ENCODE measurements around the gene CBY2. TPM values are rescaled to one million over a fixed set of nuclear protein-coding genes. Genes with fewer than 3 reads are reported as not detected.

Gene CBY2
- total RNA-seq, 2 donors from 2014 or later, result not detected

DNA sequence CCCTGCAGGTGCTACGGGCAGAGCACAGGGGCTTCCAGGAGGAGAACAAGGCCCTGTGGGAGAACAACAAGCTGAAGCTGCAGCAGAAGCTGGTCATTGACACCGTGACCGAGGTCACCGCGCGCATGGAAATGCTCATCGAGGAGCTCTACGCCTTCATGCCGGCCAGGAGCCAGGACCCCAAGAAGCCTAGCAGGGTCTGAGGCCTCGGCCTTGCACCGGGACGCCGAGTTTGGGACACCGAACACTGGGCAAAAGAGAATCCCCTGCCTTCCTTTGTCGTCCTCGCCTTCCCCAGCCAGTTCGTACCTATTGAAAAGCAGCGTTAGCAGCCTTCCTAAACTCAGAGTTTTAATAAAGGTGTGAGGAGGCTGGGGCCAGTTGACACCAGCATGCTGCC, 12.1 kb downstream of the CBY2 start:
- 94 to 96% methylated on average over 14 to 15 of the region's 18 CpGs for WGBS, 2 donors
- no peak for TF ChIP-seq POLR2A (IDR thresholded peaks at IDR 0.05)
- no peak for TF ChIP-seq CTCF (IDR thresholded peaks at IDR 0.05)
- H3K36me3 ChIP-seq (replicated peaks in 1 of 2; ENCODE audit: insufficient read depth in 1 of 2, low read depth in 2 of 2), result no peaks in the 10 kb centered on the region
- no peaks in the 10 kb centered on the region for H3K9me3 ChIP-seq
- intact Hi-C loops (cut with DNase I), result no loop called here
- H3K4me3 ChIP-seq, result no peak overlapping the region
- H3K27ac ChIP-seq, result no peak overlapping the region
- no peaks in the 10 kb centered on the region for H3K27me3 ChIP-seq
- ATAC-seq, result no peak
- no peak for DNase-seq
- H3K4me1 ChIP-seq, result peaks cover 12% of the 10 kb centered on the region

DNA sequence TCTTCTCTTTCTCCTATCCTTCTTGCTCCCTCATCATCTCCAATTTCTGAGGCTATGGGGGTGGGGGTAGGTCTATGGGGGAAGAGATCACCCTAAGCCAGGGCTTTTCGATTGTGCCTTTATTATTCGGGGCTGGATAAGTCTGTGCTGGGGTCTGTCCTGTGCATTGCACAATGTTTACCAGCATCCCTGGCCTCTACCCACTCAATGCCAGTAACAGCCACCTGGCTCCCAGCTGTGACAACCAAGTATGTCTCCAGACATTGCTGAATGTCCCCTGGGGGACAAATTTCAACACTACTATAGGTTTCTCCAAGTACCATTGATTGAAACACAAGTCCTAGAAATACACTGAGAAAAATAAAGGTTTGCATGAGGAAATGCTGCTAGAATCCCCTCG, 13.2 kb downstream of the CBY2 start:
- TF ChIP-seq POLR2A (IDR thresholded peaks at IDR 0.05) (no peak), CTCF (IDR thresholded peaks at IDR 0.05) (no peak)
- ATAC-seq, result no peak
- WGBS, 2 donors, result 80 to 92% methylated on average over 3 of the region's 3 CpGs
- Histone ChIP-seq H3K27me3 (no peaks in the 10 kb centered on the region), H3K9me3 (no peaks in the 10 kb centered on the region), H3K4me3 (no peak overlapping the region), H3K27ac (no peak overlapping the region), H3K4me1 (peaks cover 12% of the 10 kb centered on the region), H3K36me3 (replicated peaks in 1 of 2; ENCODE audit: insufficient read depth in 1 of 2, low read depth in 2 of 2) (no peaks in the 10 kb centered on the region)
- intact Hi-C loops (cut with DNase I), result no loop called here
- DNase-seq, result no peak

DNA sequence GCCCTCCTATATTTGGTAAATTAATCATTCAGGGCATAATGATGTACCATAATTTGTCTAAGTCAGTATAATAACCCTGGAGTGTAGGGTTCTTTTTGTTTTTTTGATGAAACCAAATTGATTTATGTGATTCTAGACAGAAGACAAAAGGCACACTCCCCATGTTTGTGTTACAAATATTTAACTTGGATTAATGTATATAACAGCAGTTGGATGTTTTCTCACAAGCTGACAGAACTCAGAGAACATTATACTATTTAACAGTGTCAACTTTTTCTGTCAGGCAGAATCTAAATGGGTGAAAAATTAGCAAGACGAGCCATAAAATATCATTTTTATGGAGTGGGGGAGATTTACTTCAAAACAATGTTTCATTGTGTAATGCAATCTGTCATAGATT, 15.2 kb downstream of the CBY2 start:
- 11 to 16% methylated on average over 1 of the region's 1 CpG for WGBS, 2 donors
- Histone ChIP-seq H3K27ac (no peak overlapping the region), H3K27me3 (no peaks in the 10 kb centered on the region), H3K4me1 (peaks cover 12% of the 10 kb centered on the region), H3K36me3 (replicated peaks in 1 of 2; ENCODE audit: insufficient read depth in 1 of 2, low read depth in 2 of 2) (no peaks in the 10 kb centered on the region), H3K4me3 (no peak overlapping the region), H3K9me3 (no peaks in the 10 kb centered on the region)
- no peak for ATAC-seq
- intact Hi-C loops (cut with DNase I), result no loop called here
- TF ChIP-seq POLR2A (IDR thresholded peaks at IDR 0.05), result no peak
- no peak for TF ChIP-seq CTCF (IDR thresholded peaks at IDR 0.05)
- no peak for DNase-seq

DNA sequence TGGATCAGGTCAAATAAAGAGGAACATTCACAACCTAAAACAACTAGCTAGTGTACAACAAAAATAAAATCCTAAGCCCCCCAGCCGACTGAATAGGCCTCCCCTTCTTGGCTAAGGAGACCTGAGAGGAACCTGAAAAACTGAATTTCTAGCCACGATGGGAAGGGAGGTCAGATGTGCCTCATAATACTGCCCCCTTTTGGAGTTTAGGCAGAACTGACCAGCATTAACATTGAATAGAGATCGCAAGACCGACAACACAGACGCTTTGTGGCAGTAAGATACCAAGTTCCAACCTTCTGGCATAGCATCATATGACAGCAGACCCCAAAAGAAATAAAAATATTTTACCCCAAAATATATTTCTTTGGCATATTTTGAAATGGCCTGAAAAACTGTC, 15.9 kb downstream of the CBY2 start:
- peaks cover 12% of the 10 kb centered on the region for H3K4me1 ChIP-seq
- intact Hi-C loops (cut with DNase I), result no loop called here
- 53 to 61% methylated on average over 5 of the region's 5 CpGs for WGBS, 2 donors
- no peaks in the 10 kb centered on the region for H3K36me3 ChIP-seq (replicated peaks in 1 of 2; ENCODE audit: insufficient read depth in 1 of 2, low read depth in 2 of 2)
- H3K9me3 ChIP-seq, result no peaks in the 10 kb centered on the region
- no peak for ATAC-seq
- TF ChIP-seq POLR2A (IDR thresholded peaks at IDR 0.05) (no peak), CTCF (IDR thresholded peaks at IDR 0.05) (peak; percentile 9 to 50 (median 36))
- peak in 1 of 4 donors; percentile 5 for DNase-seq
- H3K27ac ChIP-seq, result no peak overlapping the region
- no peak overlapping the region for H3K4me3 ChIP-seq
- H3K27me3 ChIP-seq, result no peaks in the 10 kb centered on the region

- intact Hi-C loops (cut with DNase I), result no loop called here
- Histone ChIP-seq H3K27me3 (no peaks in the 10 kb centered on the region), H3K36me3 (replicated peaks in 1 of 2; ENCODE audit: insufficient read depth in 1 of 2, low read depth in 2 of 2) (no peaks in the 10 kb centered on the region), H3K4me3 (no peak overlapping the region), H3K9me3 (no peaks in the 10 kb centered on the region), H3K27ac (no peak overlapping the region), H3K4me1 (peaks cover 12% of the 10 kb centered on the region)
- WGBS, 2 donors, result 77 to 79% methylated on average over 1 of the region's 1 CpG
- TF ChIP-seq POLR2A (IDR thresholded peaks at IDR 0.05), result no peak
- no peak for TF ChIP-seq CTCF (IDR thresholded peaks at IDR 0.05)
- ATAC-seq (no peak), DNase-seq (no peak)
Measured at GRCh38 chr13:45718992-45719391, 16.9 kb downstream of the CBY2 start.
